Measurements from ENCODE around the gene TMEM132C. TPM values are rescaled to one million over a fixed set of nuclear protein-coding genes. Genes with fewer than 3 reads are reported as not detected.

The TMEM132C gene
- polyA plus RNA-seq, 2 donors = 0.43 to 0.65 TPM

GRCh38 chr12:128276471-128276870, 9.5 kb downstream of the TMEM132C start:
- Histone ChIP-seq H3K36me3 (ENCODE audit: control insufficient read depth in 2 of 2, insufficient read depth in 2 of 2, low read length in 1 of 2) (no peaks in the 10 kb centered on the region), H3K4me1 (ENCODE audit: control insufficient read depth in 2 of 2, insufficient read depth in 2 of 2, low read length in 1 of 2) (peaks cover 0 to 2% of the 10 kb centered on the region in 2 donors), H3K27me3 (ENCODE audit: control insufficient read depth in 1 of 2, insufficient read depth in 2 of 2, low read length in 2 of 2) (no peaks in the 10 kb centered on the region), H3K4me3 (ENCODE audit: low read depth in 1 of 2, low read length in 2 of 2) (no peak overlapping the region), H3K27ac (ENCODE audit: low read depth in 2 of 2, low read length in 1 of 2) (no peak overlapping the region), H3K9me3 (ENCODE audit: control insufficient read depth in 2 of 2, insufficient read depth in 1 of 2, low read depth in 1 of 2, low read length in 1 of 2) (peaks cover 0 to 2% of the 10 kb centered on the region in 2 donors)
- 66 to 73% methylated on average over 4 of the region's 4 CpGs for WGBS, 2 donors

GRCh38 chr12:128286970-128287369, 20.0 kb downstream of the TMEM132C start:
- Histone ChIP-seq H3K4me1 (ENCODE audit: control insufficient read depth in 2 of 2, insufficient read depth in 2 of 2, low read length in 1 of 2) (no peaks in the 10 kb centered on the region), H3K36me3 (ENCODE audit: control insufficient read depth in 2 of 2, insufficient read depth in 2 of 2, low read length in 1 of 2) (no peaks in the 10 kb centered on the region), H3K4me3 (ENCODE audit: low read depth in 1 of 2, low read length in 2 of 2) (no peak overlapping the region), H3K9me3 (ENCODE audit: control insufficient read depth in 2 of 2, insufficient read depth in 1 of 2, low read depth in 1 of 2, low read length in 1 of 2) (peaks cover 3 to 7% of the 10 kb centered on the region in 2 donors), H3K27me3 (ENCODE audit: control insufficient read depth in 1 of 2, insufficient read depth in 2 of 2, low read length in 2 of 2) (no peaks in the 10 kb centered on the region), H3K27ac (ENCODE audit: low read depth in 2 of 2, low read length in 1 of 2) (no peak overlapping the region)
- 59 to 65% methylated on average over 1 of the region's 1 CpG for WGBS, 2 donors

- Histone ChIP-seq H3K4me3 (ENCODE audit: low read depth in 1 of 2, low read length in 2 of 2) (no peak overlapping the region), H3K27ac (ENCODE audit: low read depth in 2 of 2, low read length in 1 of 2) (no peak overlapping the region), H3K36me3 (ENCODE audit: control insufficient read depth in 2 of 2, insufficient read depth in 2 of 2, low read length in 1 of 2) (no peaks in the 10 kb centered on the region), H3K9me3 (ENCODE audit: control insufficient read depth in 2 of 2, insufficient read depth in 1 of 2, low read depth in 1 of 2, low read length in 1 of 2) (peaks cover 3 to 7% of the 10 kb centered on the region in 2 donors), H3K4me1 (ENCODE audit: control insufficient read depth in 2 of 2, insufficient read depth in 2 of 2, low read length in 1 of 2) (no peaks in the 10 kb centered on the region), H3K27me3 (ENCODE audit: control insufficient read depth in 1 of 2, insufficient read depth in 2 of 2, low read length in 2 of 2) (no peaks in the 10 kb centered on the region)
- WGBS, 2 donors = 22 to 24% methylated on average over 2 of the region's 2 CpGs
These were observed 21.4 kb downstream of the TMEM132C start for GRCh38 chr12:128288357-128288756.

GRCh38 chr12:128288896-128289295, 21.9 kb downstream of the TMEM132C start:
- H3K27ac ChIP-seq (ENCODE audit: low read depth in 2 of 2, low read length in 1 of 2) = no peak overlapping the region
- peaks cover 0 to 7% of the 10 kb centered on the region in 2 donors for H3K9me3 ChIP-seq (ENCODE audit: control insufficient read depth in 2 of 2, insufficient read depth in 1 of 2, low read depth in 1 of 2, low read length in 1 of 2)
- no peaks in the 10 kb centered on the region for H3K36me3 ChIP-seq (ENCODE audit: control insufficient read depth in 2 of 2, insufficient read depth in 2 of 2, low read length in 1 of 2)
- H3K4me1 ChIP-seq (ENCODE audit: control insufficient read depth in 2 of 2, insufficient read depth in 2 of 2, low read length in 1 of 2) = no peaks in the 10 kb centered on the region
- H3K27me3 ChIP-seq (ENCODE audit: control insufficient read depth in 1 of 2, insufficient read depth in 2 of 2, low read length in 2 of 2) = no peaks in the 10 kb centered on the region
- H3K4me3 ChIP-seq (ENCODE audit: low read depth in 1 of 2, low read length in 2 of 2) = no peak overlapping the region
- WGBS, 2 donors = 89 to 90% methylated on average over 13 of the region's 13 CpGs

GRCh38 chr12:128290938-128291337, 24.0 kb downstream of the TMEM132C start:
- H3K27me3 ChIP-seq (ENCODE audit: control insufficient read depth in 1 of 2, insufficient read depth in 2 of 2, low read length in 2 of 2) = no peaks in the 10 kb centered on the region
- no peaks in the 10 kb centered on the region for H3K4me1 ChIP-seq (ENCODE audit: control insufficient read depth in 2 of 2, insufficient read depth in 2 of 2, low read length in 1 of 2)
- WGBS, 2 donors = 59 to 67% methylated on average over 6 of the region's 6 CpGs

GRCh38 chr12:128298091-128298748, 31.2 kb downstream of the TMEM132C start:
- no peaks in the 10 kb centered on the region for H3K4me1 ChIP-seq (ENCODE audit: control insufficient read depth in 2 of 2, insufficient read depth in 2 of 2, low read length in 1 of 2)
- no peak overlapping the region for H3K27ac ChIP-seq (ENCODE audit: low read depth in 2 of 2, low read length in 1 of 2)
- peaks cover 0 to 2% of the 10 kb centered on the region in 2 donors for H3K9me3 ChIP-seq (ENCODE audit: control insufficient read depth in 2 of 2, insufficient read depth in 1 of 2, low read depth in 1 of 2, low read length in 1 of 2)
- WGBS, 2 donors = 44 to 55% methylated on average over 11 of the region's 11 CpGs
- no peaks in the 10 kb centered on the region for H3K27me3 ChIP-seq (ENCODE audit: control insufficient read depth in 1 of 2, insufficient read depth in 2 of 2, low read length in 2 of 2)
- H3K36me3 ChIP-seq (ENCODE audit: control insufficient read depth in 2 of 2, insufficient read depth in 2 of 2, low read length in 1 of 2) = no peaks in the 10 kb centered on the region
- H3K4me3 ChIP-seq (ENCODE audit: low read depth in 1 of 2, low read length in 2 of 2) = no peak overlapping the region

More at GRCh38 chr12:128290938-128291337, 24.0 kb downstream of the TMEM132C start:
- Histone ChIP-seq H3K36me3 (ENCODE audit: control insufficient read depth in 2 of 2, insufficient read depth in 2 of 2, low read length in 1 of 2) (no peaks in the 10 kb centered on the region), H3K4me3 (ENCODE audit: low read depth in 1 of 2, low read length in 2 of 2) (no peak overlapping the region), H3K9me3 (ENCODE audit: control insufficient read depth in 2 of 2, insufficient read depth in 1 of 2, low read depth in 1 of 2, low read length in 1 of 2) (peaks cover 0 to 7% of the 10 kb centered on the region in 2 donors), H3K27ac (ENCODE audit: low read depth in 2 of 2, low read length in 1 of 2) (no peak overlapping the region)

GRCh38 chr12:128305336-128305892, 38.4 kb downstream of the TMEM132C start:
- H3K4me3 ChIP-seq (ENCODE audit: low read depth in 1 of 2, low read length in 2 of 2) = no peak overlapping the region
- H3K36me3 ChIP-seq (ENCODE audit: control insufficient read depth in 2 of 2, insufficient read depth in 2 of 2, low read length in 1 of 2) = no peaks in the 10 kb centered on the region
- H3K9me3 ChIP-seq (ENCODE audit: control insufficient read depth in 2 of 2, insufficient read depth in 1 of 2, low read depth in 1 of 2, low read length in 1 of 2) = peaks cover 4% of the 10 kb centered on the region in 2 donors
- no peaks in the 10 kb centered on the region for H3K27me3 ChIP-seq (ENCODE audit: control insufficient read depth in 1 of 2, insufficient read depth in 2 of 2, low read length in 2 of 2)
- no peaks in the 10 kb centered on the region for H3K4me1 ChIP-seq (ENCODE audit: control insufficient read depth in 2 of 2, insufficient read depth in 2 of 2, low read length in 1 of 2)
- WGBS, 2 donors = 80 to 84% methylated on average over 10 of the region's 10 CpGs
- H3K27ac ChIP-seq (ENCODE audit: low read depth in 2 of 2, low read length in 1 of 2) = no peak overlapping the region

GRCh38 chr12:128307791-128308190, 40.8 kb downstream of the TMEM132C start:
- Histone ChIP-seq H3K9me3 (ENCODE audit: control insufficient read depth in 2 of 2, insufficient read depth in 1 of 2, low read depth in 1 of 2, low read length in 1 of 2) (peaks cover 3 to 6% of the 10 kb centered on the region in 2 donors), H3K4me3 (ENCODE audit: low read depth in 1 of 2, low read length in 2 of 2) (no peak overlapping the region), H3K27me3 (ENCODE audit: control insufficient read depth in 1 of 2, insufficient read depth in 2 of 2, low read length in 2 of 2) (no peaks in the 10 kb centered on the region), H3K4me1 (ENCODE audit: control insufficient read depth in 2 of 2, insufficient read depth in 2 of 2, low read length in 1 of 2) (no peaks in the 10 kb centered on the region), H3K27ac (ENCODE audit: low read depth in 2 of 2, low read length in 1 of 2) (no peak overlapping the region), H3K36me3 (ENCODE audit: control insufficient read depth in 2 of 2, insufficient read depth in 2 of 2, low read length in 1 of 2) (no peaks in the 10 kb centered on the region)
- 65 to 68% methylated on average over 2 of the region's 2 CpGs for WGBS, 2 donors

- H3K36me3 ChIP-seq (ENCODE audit: control insufficient read depth in 2 of 2, insufficient read depth in 2 of 2, low read length in 1 of 2) = no peaks in the 10 kb centered on the region
- WGBS, 2 donors = 61 to 73% methylated on average over 2 of the region's 2 CpGs
- H3K4me1 ChIP-seq (ENCODE audit: control insufficient read depth in 2 of 2, insufficient read depth in 2 of 2, low read length in 1 of 2) = peaks cover 0 to 2% of the 10 kb centered on the region in 2 donors
- no peak overlapping the region for H3K4me3 ChIP-seq (ENCODE audit: low read depth in 1 of 2, low read length in 2 of 2)
- H3K9me3 ChIP-seq (ENCODE audit: control insufficient read depth in 2 of 2, insufficient read depth in 1 of 2, low read depth in 1 of 2, low read length in 1 of 2) = peaks cover 4 to 6% of the 10 kb centered on the region in 2 donors
- H3K27ac ChIP-seq (ENCODE audit: low read depth in 2 of 2, low read length in 1 of 2) = no peak overlapping the region
- H3K27me3 ChIP-seq (ENCODE audit: control insufficient read depth in 1 of 2, insufficient read depth in 2 of 2, low read length in 2 of 2) = no peaks in the 10 kb centered on the region
These were observed 45.7 kb downstream of the TMEM132C start for GRCh38 chr12:128312661-128313060.

GRCh38 chr12:128313931-128314330, 47.0 kb downstream of the TMEM132C start:
- no peaks in the 10 kb centered on the region for H3K36me3 ChIP-seq (ENCODE audit: control insufficient read depth in 2 of 2, insufficient read depth in 2 of 2, low read length in 1 of 2)
- H3K4me1 ChIP-seq (ENCODE audit: control insufficient read depth in 2 of 2, insufficient read depth in 2 of 2, low read length in 1 of 2) = peaks cover 0 to 2% of the 10 kb centered on the region in 2 donors
- H3K27ac ChIP-seq (ENCODE audit: low read depth in 2 of 2, low read length in 1 of 2) = no peak overlapping the region
- H3K9me3 ChIP-seq (ENCODE audit: control insufficient read depth in 2 of 2, insufficient read depth in 1 of 2, low read depth in 1 of 2, low read length in 1 of 2) = peaks cover 3 to 5% of the 10 kb centered on the region in 2 donors
- 20 to 31% methylated on average over 2 of the region's 2 CpGs for WGBS, 2 donors
- H3K27me3 ChIP-seq (ENCODE audit: control insufficient read depth in 1 of 2, insufficient read depth in 2 of 2, low read length in 2 of 2) = no peaks in the 10 kb centered on the region
- H3K4me3 ChIP-seq (ENCODE audit: low read depth in 1 of 2, low read length in 2 of 2) = no peak overlapping the region
